Neutrophil (primary cell): ENCODE data around the gene IFNGR1.

Experiments
- H3K27ac ChIP-seq: fragments of 200-600 bp; sonication (generic); 2 replicates; pipeline ENCODE4 v1.5.1; 2016; ENCODE audit warnings: mild to moderate bottlenecking, moderate library complexity
- H3K27me3 ChIP-seq: fragments of 200-600 bp; sonication (generic); 2 replicates; pipeline ENCODE4 v1.6.0; 2016; ENCODE audit warnings: mild to moderate bottlenecking
- H3K36me3 ChIP-seq: fragments of 200-600 bp; sonication (generic); 2 replicates; pipeline ENCODE4 v1.5.1; 2017
- H3K4me1 ChIP-seq, 2 experiments: fragments of 200-600 bp in 1 of 2; sonication (generic) in 1 of 2; 1 replicate in 1 of 2; 2 replicates in 1 of 2; pipeline versions ENCODE4 v1.5.1 to v1.6.1; 2013 to 2016; ENCODE audit warnings: low read depth in 1 of 2, low read length in 1 of 2, mild to moderate bottlenecking in 1 of 2, moderate library complexity in 1 of 2; ENCODE audit not compliant: control insufficient read depth in 1 of 2, insufficient read depth in 1 of 2
- H3K4me3 ChIP-seq, 2 experiments: fragments of 200-600 bp in 1 of 2; sonication (generic) in 1 of 2; 1 replicate in 1 of 2; 2 replicates in 1 of 2; pipeline ENCODE4 v1.5.1; 2013 to 2016; ENCODE audit warnings: low read depth in 1 of 2, low read length in 1 of 2, mild to moderate bottlenecking in 1 of 2, moderate library complexity in 1 of 2
- H3K9me3 ChIP-seq: fragments of 200-600 bp; sonication (generic); 2 replicates; pipeline ENCODE4 v1.5.1; 2016
- TF ChIP-seq, protein P1 (sequence below): fragments of 200-600 bp; sonication (generic); IDR thresholded peaks from 2 replicates; pipeline ENCODE4 v1.5.1; 2016; ENCODE audit warnings: antibody characterized with exemption

The IFNGR1 gene

DNA sequence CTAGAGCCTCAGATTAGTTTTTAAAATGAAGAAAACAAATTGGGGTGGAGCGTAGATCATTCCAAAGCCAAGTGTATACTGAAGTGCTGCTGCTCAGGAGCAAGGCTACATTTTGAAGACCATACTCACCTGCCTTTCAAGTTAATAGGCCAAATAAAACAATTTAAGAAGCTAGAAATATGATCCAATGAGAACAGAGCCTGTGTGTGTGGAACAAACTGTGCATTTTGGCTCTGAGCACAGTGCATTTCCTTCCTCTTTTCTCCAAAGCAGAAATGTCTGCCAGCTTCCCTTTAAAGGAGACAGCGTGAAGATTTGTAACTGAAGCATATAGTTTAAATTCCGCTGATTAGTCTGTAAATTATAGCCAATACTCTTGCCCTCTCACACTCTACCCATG lies 3.2 kb upstream of the IFNGR1 start:
- TF ChIP-seq, protein P1, sequence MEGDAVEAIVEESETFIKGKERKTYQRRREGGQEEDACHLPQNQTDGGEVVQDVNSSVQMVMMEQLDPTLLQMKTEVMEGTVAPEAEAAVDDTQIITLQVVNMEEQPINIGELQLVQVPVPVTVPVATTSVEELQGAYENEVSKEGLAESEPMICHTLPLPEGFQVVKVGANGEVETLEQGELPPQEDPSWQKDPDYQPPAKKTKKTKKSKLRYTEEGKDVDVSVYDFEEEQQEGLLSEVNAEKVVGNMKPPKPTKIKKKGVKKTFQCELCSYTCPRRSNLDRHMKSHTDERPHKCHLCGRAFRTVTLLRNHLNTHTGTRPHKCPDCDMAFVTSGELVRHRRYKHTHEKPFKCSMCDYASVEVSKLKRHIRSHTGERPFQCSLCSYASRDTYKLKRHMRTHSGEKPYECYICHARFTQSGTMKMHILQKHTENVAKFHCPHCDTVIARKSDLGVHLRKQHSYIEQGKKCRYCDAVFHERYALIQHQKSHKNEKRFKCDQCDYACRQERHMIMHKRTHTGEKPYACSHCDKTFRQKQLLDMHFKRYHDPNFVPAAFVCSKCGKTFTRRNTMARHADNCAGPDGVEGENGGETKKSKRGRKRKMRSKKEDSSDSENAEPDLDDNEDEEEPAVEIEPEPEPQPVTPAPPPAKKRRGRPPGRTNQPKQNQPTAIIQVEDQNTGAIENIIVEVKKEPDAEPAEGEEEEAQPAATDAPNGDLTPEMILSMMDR: no peak
- no peaks in the 10 kb centered on the region for H3K9me3 ChIP-seq
- no peaks in the 10 kb centered on the region for H3K27me3 ChIP-seq
- peak overlapping the region; percentile 35 to 92 for H3K4me3 ChIP-seq
- H3K36me3 ChIP-seq: peaks cover under 1% of the 10 kb centered on the region
- H3K27ac ChIP-seq: peak overlapping the region; percentile 100
- peaks cover 79 to 80% of the 10 kb centered on the region in 2 experiments for H3K4me1 ChIP-seq

DNA sequence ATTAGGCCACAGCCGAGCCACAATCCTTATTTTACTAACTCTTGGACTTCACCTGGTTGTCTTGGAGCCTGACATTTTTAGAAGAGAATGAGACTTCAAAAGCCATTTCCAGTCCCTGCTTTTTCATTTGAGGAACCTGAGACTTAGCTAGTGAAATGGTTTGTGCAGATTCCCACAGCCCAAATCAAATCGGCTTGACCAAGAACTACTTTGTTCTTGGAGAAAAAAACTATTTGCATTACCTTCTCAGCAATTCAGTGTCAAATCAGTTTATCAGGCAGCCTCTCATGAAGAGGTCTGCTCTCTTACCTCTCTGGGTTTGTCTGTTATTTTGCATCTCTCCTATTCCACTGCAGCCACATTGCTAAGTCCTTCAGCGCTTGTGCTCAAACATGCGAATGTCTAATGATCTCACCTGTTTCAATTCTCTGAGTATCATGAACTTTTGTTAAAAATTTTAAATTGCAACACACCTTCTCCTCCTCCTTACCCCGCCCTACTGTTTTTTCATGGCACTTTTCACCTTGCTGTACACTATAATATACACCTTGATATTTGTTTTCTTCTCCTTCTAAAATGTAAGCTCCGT lies 573 bp upstream of the IFNGR1 start:
- H3K4me3 ChIP-seq: peak overlapping the region; percentile 77 to 92
- peak overlapping the region; percentile 100 for H3K27ac ChIP-seq
- peaks cover 17% of the 10 kb centered on the region for H3K36me3 ChIP-seq
- H3K4me1 ChIP-seq: peaks cover 84 to 86% of the 10 kb centered on the region in 2 experiments
- TF ChIP-seq, protein P1: no peak
- H3K9me3 ChIP-seq: no peaks in the 10 kb centered on the region
- no peaks in the 10 kb centered on the region for H3K27me3 ChIP-seq

DNA sequence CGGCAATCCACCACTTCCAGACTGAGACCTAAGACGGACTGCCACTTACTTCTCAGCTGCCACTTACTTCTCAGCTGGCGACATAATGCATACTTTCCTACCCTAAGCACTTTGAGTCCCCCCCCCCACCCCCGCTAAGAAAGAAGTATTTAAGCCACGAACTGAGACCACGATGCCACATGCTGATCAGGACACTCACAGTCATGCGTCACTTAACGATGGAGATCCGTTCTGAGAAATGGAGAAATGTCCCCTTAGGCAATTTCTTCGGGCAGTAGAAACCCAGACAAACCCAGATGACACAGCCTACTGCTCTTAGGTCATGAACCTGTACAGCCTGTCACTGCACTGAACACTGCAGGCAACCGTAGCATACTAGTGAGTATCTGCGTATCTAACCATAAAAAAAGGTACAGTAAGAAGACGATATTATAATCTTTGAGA lies 690 bp downstream of the IFNGR1 start:
- Histone ChIP-seq H3K4me3 (peak overlapping the region; percentile 77 to 92), H3K36me3 (peaks cover 30% of the 10 kb centered on the region), H3K9me3 (no peaks in the 10 kb centered on the region), H3K27me3 (no peaks in the 10 kb centered on the region), H3K4me1 (peaks cover 85 to 86% of the 10 kb centered on the region in 2 experiments), H3K27ac (peak overlapping the region; percentile 100)
- TF ChIP-seq, protein P1: no peak

DNA sequence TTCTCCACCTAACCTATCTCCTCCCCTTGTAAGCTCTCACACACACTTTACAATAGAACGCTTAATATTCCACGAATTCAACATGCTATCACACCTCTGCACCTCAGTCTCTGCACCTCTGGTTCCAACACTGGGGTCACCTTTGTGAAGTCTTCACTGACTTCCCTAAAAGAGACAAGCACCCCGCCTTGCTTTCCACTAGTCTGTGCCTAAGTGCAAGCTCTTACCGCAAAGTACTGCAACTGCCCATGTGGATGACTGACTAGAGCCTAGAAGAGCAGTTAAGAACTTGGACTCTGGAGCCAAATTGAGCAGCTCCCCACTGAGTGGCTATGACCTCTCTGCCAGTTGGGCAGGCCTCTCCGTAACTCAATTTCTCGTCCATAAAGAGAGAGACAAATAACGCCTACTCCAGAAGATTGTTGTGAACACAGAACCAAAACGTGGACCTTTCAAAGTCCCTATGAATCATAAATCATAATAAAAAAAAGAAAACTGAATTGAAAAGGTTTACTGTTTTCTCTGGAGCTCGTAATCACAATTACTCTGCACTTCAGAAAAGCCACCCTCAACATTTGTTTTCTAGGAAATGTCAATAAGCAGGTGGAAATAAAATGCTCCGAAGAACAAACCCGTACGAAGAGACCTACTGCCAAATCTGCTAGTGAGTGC lies 1.2 kb downstream of the IFNGR1 start:
- Histone ChIP-seq H3K36me3 (peaks cover 35% of the 10 kb centered on the region), H3K27ac (peak overlapping the region; percentile 100), H3K27me3 (no peaks in the 10 kb centered on the region), H3K4me1 (peaks cover 85% of the 10 kb centered on the region in 2 experiments), H3K9me3 (no peaks in the 10 kb centered on the region), H3K4me3 (peak overlapping the region; percentile 77 to 92)
- TF ChIP-seq, protein P1: peak; percentile 54

DNA sequence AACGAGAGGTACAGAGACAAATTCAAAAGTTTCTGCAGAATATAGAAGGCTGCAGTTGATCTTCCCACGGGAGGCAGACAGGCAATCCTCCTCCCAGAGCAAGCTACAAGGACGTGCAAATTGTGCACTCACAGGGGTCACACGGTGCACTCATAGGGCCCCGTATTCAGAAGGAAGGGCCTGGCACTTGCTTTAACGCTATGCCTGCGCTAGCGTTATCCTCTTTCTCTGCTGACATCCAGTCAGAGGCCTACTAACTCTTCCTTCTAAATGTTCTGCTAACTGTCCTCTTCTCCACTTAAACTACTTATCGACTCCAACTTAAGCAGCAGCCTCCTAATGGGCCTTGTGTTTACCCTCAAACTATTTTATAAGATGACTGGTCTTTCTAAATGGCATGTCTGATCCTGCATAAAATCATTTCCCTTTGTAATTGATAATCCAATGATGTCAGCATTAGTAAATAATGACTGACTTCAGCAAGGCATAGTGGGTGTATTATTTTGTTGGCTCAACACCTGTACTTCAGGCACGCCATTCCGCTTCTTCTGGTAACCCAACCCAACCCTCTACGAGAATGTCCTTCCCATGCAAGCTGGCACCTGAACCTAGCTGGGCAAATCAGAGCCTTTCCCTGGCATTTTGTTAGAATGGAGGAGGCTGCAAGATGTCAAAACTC lies 2.2 kb downstream of the IFNGR1 start:
- peak overlapping the region; percentile 100 for H3K27ac ChIP-seq
- H3K4me1 ChIP-seq: peaks cover 82 to 85% of the 10 kb centered on the region in 2 experiments
- H3K4me3 ChIP-seq: peak overlapping the region; percentile 77 to 92
- no peaks in the 10 kb centered on the region for H3K27me3 ChIP-seq
- TF ChIP-seq, protein P1: no peak
- no peaks in the 10 kb centered on the region for H3K9me3 ChIP-seq
- peaks cover 35% of the 10 kb centered on the region for H3K36me3 ChIP-seq
